MM.1S (cell line): ENCODE data around the gene NR2C2.

Experiments
- CTCF ChIP-seq: fragments of 300-600 bp; sonication (generic); IDR thresholded peaks from 2 replicates; pipeline ENCODE4 v1.5.1; 2016; ENCODE audit warnings: antibody characterized with exemption, low read length, mixed read lengths
- EZH2 ChIP-seq: fragments of 300-600 bp; sonication (generic); optimal IDR thresholded peaks from 2 replicates; pipeline ENCODE3; 2017; ENCODE audit warnings: low read depth, mild to moderate bottlenecking, antibody characterized with exemption, low read length, mixed read lengths
- EZH2phosphoT487 ChIP-seq: fragments of 300-600 bp; sonication (generic); IDR thresholded peaks from 2 replicates; pipeline ENCODE4 v1.6.1; 2018; ENCODE audit warnings: antibody characterized with exemption, low read length

GRCh38 chr3:14997941-14998340 lies 50.6 kb downstream of the NR2C2 start:
- TF ChIP-seq CTCF (no peak), EZH2 (no peak), EZH2phosphoT487 (no peak)
